ENCODE results near the gene ITPR3. TPM values are rescaled to one million over a fixed set of nuclear protein-coding genes. Genes with fewer than 3 reads are reported as not detected.

Gene ITPR3
- 6.4 TPM for polyA plus RNA-seq (2013, experiment 1 of 2)
- polyA plus RNA-seq (2013, experiment 2 of 2) = 4.6 TPM

- Histone ChIP-seq H3K9me3 (ENCODE audit: control insufficient read depth, low read length) (no peaks in the 10 kb centered on the region), H3K4me3 (ENCODE audit: extremely low read depth, insufficient read depth, low read length, poor library complexity, severe bottlenecking) (peak within 1 kb of the TSS; percentile 55), H3K4me1 (ENCODE audit: control insufficient read depth, insufficient read depth, low read length, poor library complexity, severe bottlenecking) (peaks cover 11% of the 10 kb centered on the region), H3K27ac (ENCODE audit: low read depth, low read length, severe bottlenecking) (no peak within 1 kb of the TSS), H3K36me3 (ENCODE audit: control insufficient read depth, insufficient read depth, low read length) (no peaks in the 10 kb centered on the region)
- WGBS, 2 experiments (ENCODE audit: insufficient coverage in 2 of 2) = 0 to 1% methylated on average over 60 to 70 of the region's 99 CpGs
Observed at GRCh38 chr6:33620856-33621710, at the start of gene ITPR3. Gene ITPR3 (plus strand): TSS chr6:33621322. CDS start chr6:33621603, 281 bp downstream.

- H3K9me3 ChIP-seq (ENCODE audit: control insufficient read depth, low read length) = no peaks in the 10 kb centered on the region
- peaks cover 29% of the 10 kb centered on the region for H3K36me3 ChIP-seq (ENCODE audit: control insufficient read depth, insufficient read depth, low read length)
- WGBS, 2 experiments (ENCODE audit: insufficient coverage in 2 of 2) = 83 to 93% methylated on average over 6 to 10 of the region's 11 CpGs
- H3K4me3 ChIP-seq (ENCODE audit: extremely low read depth, insufficient read depth, low read length, poor library complexity, severe bottlenecking) = peak overlapping the region; percentile 40
- H3K27ac ChIP-seq (ENCODE audit: low read depth, low read length, severe bottlenecking) = no peak overlapping the region
- no peaks in the 10 kb centered on the region for H3K4me1 ChIP-seq (ENCODE audit: control insufficient read depth, insufficient read depth, low read length, poor library complexity, severe bottlenecking)
Observed at GRCh38 chr6:33571637-33572316, 49.3 kb upstream of the ITPR3 start.

- H3K27ac ChIP-seq (ENCODE audit: low read depth, low read length, severe bottlenecking) = no peak overlapping the region
- H3K36me3 ChIP-seq (ENCODE audit: control insufficient read depth, insufficient read depth, low read length) = peaks cover 48% of the 10 kb centered on the region
- 95 to 97% methylated on average over 7 to 8 of the region's 8 CpGs for WGBS, 2 experiments (ENCODE audit: insufficient coverage in 2 of 2)
- no peak overlapping the region for H3K4me3 ChIP-seq (ENCODE audit: extremely low read depth, insufficient read depth, low read length, poor library complexity, severe bottlenecking)
- H3K9me3 ChIP-seq (ENCODE audit: control insufficient read depth, low read length) = no peaks in the 10 kb centered on the region
- H3K4me1 ChIP-seq (ENCODE audit: control insufficient read depth, insufficient read depth, low read length, poor library complexity, severe bottlenecking) = peaks cover 3% of the 10 kb centered on the region
Observed at GRCh38 chr6:33575211-33575610, 45.9 kb upstream of the ITPR3 start.

- no peak overlapping the region for H3K4me3 ChIP-seq (ENCODE audit: extremely low read depth, insufficient read depth, low read length, poor library complexity, severe bottlenecking)
- WGBS, 2 experiments (ENCODE audit: insufficient coverage in 2 of 2) = 96 to 98% methylated on average over 9 to 10 of the region's 11 CpGs
- no peaks in the 10 kb centered on the region for H3K9me3 ChIP-seq (ENCODE audit: control insufficient read depth, low read length)
Observed at GRCh38 chr6:33576668-33577067, 44.5 kb upstream of the ITPR3 start.

GRCh38 chr6:33577106-33577535 lies 44.0 kb upstream of the ITPR3 start:
- Histone ChIP-seq H3K36me3 (ENCODE audit: control insufficient read depth, insufficient read depth, low read length) (peaks cover 46% of the 10 kb centered on the region), H3K4me3 (ENCODE audit: extremely low read depth, insufficient read depth, low read length, poor library complexity, severe bottlenecking) (no peak overlapping the region), H3K4me1 (ENCODE audit: control insufficient read depth, insufficient read depth, low read length, poor library complexity, severe bottlenecking) (peaks cover 3% of the 10 kb centered on the region), H3K9me3 (ENCODE audit: control insufficient read depth, low read length) (no peaks in the 10 kb centered on the region), H3K27ac (ENCODE audit: low read depth, low read length, severe bottlenecking) (no peak overlapping the region)
- WGBS, 2 experiments (ENCODE audit: insufficient coverage in 2 of 2) = 94 to 99% methylated on average over 3 to 5 of the region's 9 CpGs

More at GRCh38 chr6:33576668-33577067, 44.5 kb upstream of the ITPR3 start:
- H3K27ac ChIP-seq (ENCODE audit: low read depth, low read length, severe bottlenecking) = no peak overlapping the region
- peaks cover 48% of the 10 kb centered on the region for H3K36me3 ChIP-seq (ENCODE audit: control insufficient read depth, insufficient read depth, low read length)
- peaks cover 3% of the 10 kb centered on the region for H3K4me1 ChIP-seq (ENCODE audit: control insufficient read depth, insufficient read depth, low read length, poor library complexity, severe bottlenecking)

- Histone ChIP-seq H3K4me3 (ENCODE audit: extremely low read depth, insufficient read depth, low read length, poor library complexity, severe bottlenecking) (no peak overlapping the region), H3K4me1 (ENCODE audit: control insufficient read depth, insufficient read depth, low read length, poor library complexity, severe bottlenecking) (peaks cover 3% of the 10 kb centered on the region), H3K27ac (ENCODE audit: low read depth, low read length, severe bottlenecking) (no peak overlapping the region), H3K9me3 (ENCODE audit: control insufficient read depth, low read length) (no peaks in the 10 kb centered on the region), H3K36me3 (ENCODE audit: control insufficient read depth, insufficient read depth, low read length) (peaks cover 44% of the 10 kb centered on the region)
- 94 to 96% methylated on average over 6 of the region's 6 CpGs for WGBS, 2 experiments (ENCODE audit: insufficient coverage in 2 of 2)
Observed at GRCh38 chr6:33577718-33578117, 43.4 kb upstream of the ITPR3 start.

GRCh38 chr6:33578164-33578563 lies 43.0 kb upstream of the ITPR3 start:
- WGBS, 2 experiments (ENCODE audit: insufficient coverage in 2 of 2) = 96 to 98% methylated on average over 7 of the region's 7 CpGs
- H3K9me3 ChIP-seq (ENCODE audit: control insufficient read depth, low read length) = no peaks in the 10 kb centered on the region
- H3K4me3 ChIP-seq (ENCODE audit: extremely low read depth, insufficient read depth, low read length, poor library complexity, severe bottlenecking) = no peak overlapping the region
- H3K4me1 ChIP-seq (ENCODE audit: control insufficient read depth, insufficient read depth, low read length, poor library complexity, severe bottlenecking) = peaks cover 3% of the 10 kb centered on the region
- H3K36me3 ChIP-seq (ENCODE audit: control insufficient read depth, insufficient read depth, low read length) = peaks cover 44% of the 10 kb centered on the region
- H3K27ac ChIP-seq (ENCODE audit: low read depth, low read length, severe bottlenecking) = no peak overlapping the region

GRCh38 chr6:33578588-33579011 lies 42.5 kb upstream of the ITPR3 start:
- Histone ChIP-seq H3K4me1 (ENCODE audit: control insufficient read depth, insufficient read depth, low read length, poor library complexity, severe bottlenecking) (peaks cover 3% of the 10 kb centered on the region), H3K36me3 (ENCODE audit: control insufficient read depth, insufficient read depth, low read length) (peaks cover 44% of the 10 kb centered on the region), H3K4me3 (ENCODE audit: extremely low read depth, insufficient read depth, low read length, poor library complexity, severe bottlenecking) (peak overlapping the region; percentile 87), H3K9me3 (ENCODE audit: control insufficient read depth, low read length) (no peaks in the 10 kb centered on the region), H3K27ac (ENCODE audit: low read depth, low read length, severe bottlenecking) (no peak overlapping the region)
- WGBS, 2 experiments (ENCODE audit: insufficient coverage in 2 of 2) = 93 to 100% methylated on average over 1 to 5 of the region's 9 CpGs

GRCh38 chr6:33579828-33580714 lies 41.1 kb upstream of the ITPR3 start, which contains the start of gene BAK1:
Gene BAK1 (minus strand): TSS chr6:33580276. CDS start chr6:33577604, 2,672 bp downstream.
- peaks cover 3% of the 10 kb centered on the region for H3K4me1 ChIP-seq (ENCODE audit: control insufficient read depth, insufficient read depth, low read length, poor library complexity, severe bottlenecking)
- no peaks in the 10 kb centered on the region for H3K9me3 ChIP-seq (ENCODE audit: control insufficient read depth, low read length)
- WGBS, 2 experiments (ENCODE audit: insufficient coverage in 2 of 2) = 4 to 6% methylated on average over 17 to 22 of the region's 24 CpGs
- peaks cover 30% of the 10 kb centered on the region for H3K36me3 ChIP-seq (ENCODE audit: control insufficient read depth, insufficient read depth, low read length)
- peak within 1 kb of the TSS; percentile 87 for H3K4me3 ChIP-seq (ENCODE audit: extremely low read depth, insufficient read depth, low read length, poor library complexity, severe bottlenecking)
- H3K27ac ChIP-seq (ENCODE audit: low read depth, low read length, severe bottlenecking) = peak within 1 kb of the TSS; percentile 45

- Histone ChIP-seq H3K9me3 (ENCODE audit: control insufficient read depth, low read length) (no peaks in the 10 kb centered on the region), H3K27ac (ENCODE audit: low read depth, low read length, severe bottlenecking) (no peak overlapping the region), H3K4me3 (ENCODE audit: extremely low read depth, insufficient read depth, low read length, poor library complexity, severe bottlenecking) (no peak overlapping the region), H3K36me3 (ENCODE audit: control insufficient read depth, insufficient read depth, low read length) (peaks cover 21% of the 10 kb centered on the region), H3K4me1 (ENCODE audit: control insufficient read depth, insufficient read depth, low read length, poor library complexity, severe bottlenecking) (peaks cover 3% of the 10 kb centered on the region)
- 100% methylated on average over 3 to 4 of the region's 5 CpGs for WGBS, 2 experiments (ENCODE audit: insufficient coverage in 2 of 2)
Observed at GRCh38 chr6:33581186-33581585, 39.9 kb upstream of the ITPR3 start.

All from mesodermal cell (in vitro differentiated cells).